CD14-positive monocyte (primary cell): ENCODE results near the gene CXCR3. TPM values are rescaled to one million over a fixed set of nuclear protein-coding genes. Genes with fewer than 3 reads are reported as not detected.

ENCODE experiments used
- DNase-seq, 3 donors: peaks; one replicate each; pipeline ENCODE4 v3.0.0-alpha.2; 2011 to 2022
- H2AFZ ChIP-seq: 2 replicates; pipeline ENCODE4 v1.6.0; 2012; ENCODE audit warnings: mild to moderate bottlenecking, low read depth, low read length, inconsistent platforms; ENCODE audit not compliant: insufficient read depth, poor library complexity, severe bottlenecking
- H3K27ac ChIP-seq, 2 donors: 1 replicate in 1 of 2; 2 replicates in 1 of 2; pipeline ENCODE4 v1.5.1; 2012 to 2013; ENCODE audit warnings: low read length in 2 of 2, control low read depth in 1 of 2, inconsistent platforms in 1 of 2, low read depth in 1 of 2, mild to moderate bottlenecking in 1 of 2
- H3K27me3 ChIP-seq, 2 donors: one replicate each; pipeline versions ENCODE4 v1.6.0 to v1.6.1; 2011 to 2013; ENCODE audit warnings: low read length in 2 of 2; ENCODE audit not compliant: control insufficient read depth in 2 of 2, insufficient read depth in 2 of 2
- H3K36me3 ChIP-seq, 2 donors: replicated peaks in 1 of 2; 1 replicate in 1 of 2; 2 replicates in 1 of 2; pipeline versions ENCODE4 v1.5.1 to v1.6.1; 2012 to 2013; ENCODE audit warnings: low read length in 2 of 2, control low read depth in 1 of 2, inconsistent platforms in 1 of 2, mild to moderate bottlenecking in 1 of 2; ENCODE audit not compliant: insufficient read depth in 2 of 2, control insufficient read depth in 1 of 2
- H3K4me1 ChIP-seq, 2 donors: 1 replicate in 1 of 2; 2 replicates in 1 of 2; pipeline versions ENCODE4 v1.5.1 to v1.6.1; 2012 to 2013; ENCODE audit warnings: low read length in 2 of 2, control low read depth in 1 of 2, inconsistent platforms in 1 of 2, mild to moderate bottlenecking in 1 of 2, moderate library complexity in 1 of 2; ENCODE audit not compliant: insufficient read depth in 2 of 2, control insufficient read depth in 1 of 2
- H3K4me2 ChIP-seq: replicated peaks from 2 replicates; pipeline ENCODE3; 2012; ENCODE audit warnings: low read length, moderate library complexity, mild to moderate bottlenecking; ENCODE audit not compliant: poor library complexity, severe bottlenecking; ENCODE audit errors: extremely low read depth
- H3K4me3 ChIP-seq, 3 experiments: fragments of 200-600 bp in 1 of 3; sonication (generic) in 1 of 3; replicated peaks in 1 of 3; 1 replicate in 2 of 3; 2 replicates in 1 of 3; pipeline ENCODE4 v1.5.1; 2011 to 2013; ENCODE audit warnings: low read length in 3 of 3, mild to moderate bottlenecking in 3 of 3, control low read depth in 2 of 3, low read depth in 2 of 3, inconsistent platforms in 1 of 3, moderate library complexity in 1 of 3
- H3K79me2 ChIP-seq: 2 replicates; pipeline ENCODE4 v1.6.0; 2012; ENCODE audit warnings: mild to moderate bottlenecking, control low read depth, inconsistent platforms, low read length, moderate library complexity; ENCODE audit not compliant: insufficient read depth
- H3K9ac ChIP-seq: 2 replicates; pipeline ENCODE4 v1.6.0; 2017; ENCODE audit warnings: low read length, mild to moderate bottlenecking; ENCODE audit not compliant: insufficient read depth, poor library complexity, severe bottlenecking
- H3K9me3 ChIP-seq, 2 donors: replicated peaks in 1 of 2; 1 replicate in 1 of 2; 2 replicates in 1 of 2; pipeline versions ENCODE4 v1.5.1 to v1.6.1; 2012 to 2013; ENCODE audit warnings: low read length in 2 of 2, control low read depth in 1 of 2; ENCODE audit not compliant: control insufficient read depth in 1 of 2, insufficient read depth in 1 of 2
- H4K20me1 ChIP-seq: 2 replicates; pipeline ENCODE4 v1.6.0; 2012; ENCODE audit warnings: mild to moderate bottlenecking, low read length, control low read depth, moderate library complexity; ENCODE audit not compliant: insufficient read depth
- H3K27ac Mint-ChIP-seq, 7 donors: one replicate each; pipeline ENCODE4 v1.8.0; 2020; ENCODE audit warnings: mild to moderate bottlenecking in 7 of 7, mixed read lengths in 7 of 7, moderate library complexity in 6 of 7, inconsistent platforms in 2 of 7
- H3K27me3 Mint-ChIP-seq, 3 donors: one replicate each; pipeline ENCODE4 v1.8.0; 2021 to 2022; ENCODE audit warnings: low read depth in 3 of 3, mild to moderate bottlenecking in 3 of 3, mixed read lengths in 3 of 3, moderate library complexity in 3 of 3, inconsistent platforms in 1 of 3
- H3K36me3 Mint-ChIP-seq, 2 donors: one replicate each; pipeline ENCODE4 v1.8.0; 2020; ENCODE audit warnings: mixed read lengths in 2 of 2, inconsistent platforms in 1 of 2, mild to moderate bottlenecking in 1 of 2
- H3K4me1 Mint-ChIP-seq: one replicate; pipeline ENCODE4 v1.8.0; 2020; ENCODE audit warnings: mild to moderate bottlenecking, mixed read lengths
- H3K4me3 Mint-ChIP-seq, 2 donors: one replicate each; pipeline ENCODE4 v1.8.0; 2020; ENCODE audit warnings: mild to moderate bottlenecking in 2 of 2, mixed read lengths in 2 of 2, moderate library complexity in 1 of 2
- H3K9me3 Mint-ChIP-seq, 7 donors: one replicate each; pipeline ENCODE4 v1.8.0; 2020 to 2022; ENCODE audit warnings: mixed read lengths in 7 of 7, mild to moderate bottlenecking in 6 of 7, moderate library complexity in 6 of 7, inconsistent platforms in 2 of 7
- CTCF ChIP-seq: fragments of 200-600 bp; IDR thresholded peaks from one replicate; pipeline ENCODE4 v1.8.0; 2022; ENCODE audit warnings: antibody characterized with exemption, mild to moderate bottlenecking
- WGBS: methylation state at CpG from one replicate; pipeline ENCODE4 v1.1.5; 2013; ENCODE audit warnings: missing lambda C conversion rate; ENCODE audit not compliant: insufficient coverage; 5-methylcytosine and 5-hydroxymethylcytosine counted together
- intact Hi-C, 2 donors: fragments of 100-400 bp; cut with micrococcal nuclease; formaldehyde crosslinking; loops; one replicate each; pipeline versions ENCODE4 v1.15.0 to v1.15.1; 2023
- polyA plus RNA-seq, 3 donors: library from polyadenylated mRNA; depleted of rRNA in 1 of 3; unstranded in 2 of 3; stranded (reverse) in 1 of 3; fragments of 300-500 nt in 2 of 3; fragments of >200 nt in 1 of 3; fragmentation: Illumina TruSeq in 2 of 3; gene quantifications; 1 replicate in 2 of 3; 2 replicates in 1 of 3; pipeline ENCODE4 v1.2.3, GENCODE V29; 2012 to 2021

Gene CXCR3
- polyA plus RNA-seq, 3 donors, result 0.04 to 0.14 (median 0.10) TPM

GRCh38 chrX:71606536-71607216 lies 11.6 kb downstream of the CXCR3 start:
- H3K4me3 Mint-ChIP-seq, result no peak overlapping the region
- no peaks in the 10 kb centered on the region for H3K4me1 Mint-ChIP-seq

More at GRCh38 chrX:71606536-71607216, 11.6 kb downstream of the CXCR3 start:
- Histone ChIP-seq H3K27ac (no peak overlapping the region), H2AFZ (no peak overlapping the region), H3K9ac (no peak overlapping the region), H3K4me1 (no peaks in the 10 kb centered on the region), H4K20me1 (no peaks in the 10 kb centered on the region), H3K4me2 (no peak overlapping the region), H3K79me2 (no peaks in the 10 kb centered on the region), H3K9me3 (no peaks in the 10 kb centered on the region), H3K4me3 (no peak overlapping the region), H3K36me3 (peaks cover 60 to 93% of the 10 kb centered on the region in 2 donors), H3K27me3 (no peaks in the 10 kb centered on the region)
- H3K36me3 Mint-ChIP-seq, result peaks cover 83% of the 10 kb centered on the region in 2 donors
- DNase-seq, result no peak
- intact Hi-C loops, result no loop called here
- peaks cover 0 to 4% (median 0%) of the 10 kb centered on the region in 7 donors for H3K9me3 Mint-ChIP-seq
- H3K27me3 Mint-ChIP-seq, result peaks cover 0 to 7% (median 0%) of the 10 kb centered on the region in 3 donors
- peak overlapping the region in 2 of 7 donors; percentile 14 to 57 for H3K27ac Mint-ChIP-seq
- 40% methylated on average over 1 of the region's 9 CpGs for WGBS
- no peak for TF ChIP-seq CTCF
